GM19351 (cell line): Measurements from ENCODE around the gene OR2B2.

Experiments
- ATAC-seq: cut with Tn5 transposase; IDR thresholded peaks from one replicate; pipeline ENCODE4 v1.9.1; 2021; ENCODE audit warnings: mild to moderate bottlenecking, moderate library complexity; ENCODE audit not compliant: unreplicated experiment

The OR2B2 gene

DNA sequence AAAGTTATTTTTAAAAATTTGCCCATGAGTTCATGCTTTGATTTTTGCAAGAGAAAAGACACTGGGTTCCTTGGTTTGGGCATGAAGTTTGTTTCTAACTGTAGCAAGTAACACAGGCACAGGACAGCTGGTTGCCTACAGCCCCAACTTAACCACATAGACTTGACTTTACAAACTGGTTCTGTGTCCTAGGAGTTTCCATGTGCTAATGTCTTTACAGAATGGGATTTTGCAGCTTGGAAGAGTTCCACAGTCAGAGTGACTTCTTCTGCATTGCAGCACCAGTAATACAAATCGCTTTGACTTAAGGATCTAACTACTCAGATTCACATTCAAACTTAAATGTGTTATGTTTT is 44.3 kb downstream of the OR2B2 start:
- no peak for ATAC-seq

GRCh38 chr6:27867051-27867944 is 44.9 kb downstream of the OR2B2 start:
- peak; percentile 23 for ATAC-seq

DNA sequence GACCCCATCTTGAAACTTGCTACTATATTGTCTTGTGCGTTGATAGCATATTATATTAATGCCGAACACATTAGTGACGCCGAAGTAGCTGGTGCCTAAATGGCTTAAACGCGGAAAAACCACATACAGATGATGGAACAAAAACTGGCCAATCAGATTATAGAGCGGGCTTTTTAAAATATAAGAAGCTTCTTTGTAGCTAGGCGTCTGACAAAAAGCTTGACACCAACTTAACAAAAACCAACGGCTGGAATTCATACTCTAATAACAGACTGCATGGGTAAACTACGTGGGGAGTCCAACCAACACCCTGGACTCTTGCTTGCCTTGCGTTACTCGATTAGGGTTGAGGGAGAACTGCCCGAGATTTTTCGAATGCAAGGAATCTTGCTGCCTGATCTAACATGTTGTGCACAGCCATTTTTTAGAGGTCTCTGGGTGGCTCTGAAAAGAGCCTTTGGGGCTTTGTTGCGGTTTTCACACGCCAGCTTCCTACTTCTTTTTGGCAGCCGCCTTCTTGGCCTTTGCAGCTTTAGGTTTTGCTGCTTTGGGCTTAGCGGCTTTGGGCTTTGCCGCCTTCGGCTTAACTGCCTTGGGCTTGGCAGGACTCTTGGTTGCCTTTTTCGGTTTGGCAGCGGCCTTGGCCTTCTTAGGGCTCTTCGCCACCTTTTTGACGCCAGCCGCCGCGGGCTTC is 45.7 kb downstream of the OR2B2 start:
- ATAC-seq, result peak; percentile 15

- ATAC-seq, result peak; percentile 14
These were observed 46.3 kb downstream of the OR2B2 start for GRCh38 chr6:27865850-27866356.

- ATAC-seq, result peak; percentile 48
These were observed 47.0 kb downstream of the OR2B2 start for GRCh38 chr6:27864906-27865849.

DNA sequence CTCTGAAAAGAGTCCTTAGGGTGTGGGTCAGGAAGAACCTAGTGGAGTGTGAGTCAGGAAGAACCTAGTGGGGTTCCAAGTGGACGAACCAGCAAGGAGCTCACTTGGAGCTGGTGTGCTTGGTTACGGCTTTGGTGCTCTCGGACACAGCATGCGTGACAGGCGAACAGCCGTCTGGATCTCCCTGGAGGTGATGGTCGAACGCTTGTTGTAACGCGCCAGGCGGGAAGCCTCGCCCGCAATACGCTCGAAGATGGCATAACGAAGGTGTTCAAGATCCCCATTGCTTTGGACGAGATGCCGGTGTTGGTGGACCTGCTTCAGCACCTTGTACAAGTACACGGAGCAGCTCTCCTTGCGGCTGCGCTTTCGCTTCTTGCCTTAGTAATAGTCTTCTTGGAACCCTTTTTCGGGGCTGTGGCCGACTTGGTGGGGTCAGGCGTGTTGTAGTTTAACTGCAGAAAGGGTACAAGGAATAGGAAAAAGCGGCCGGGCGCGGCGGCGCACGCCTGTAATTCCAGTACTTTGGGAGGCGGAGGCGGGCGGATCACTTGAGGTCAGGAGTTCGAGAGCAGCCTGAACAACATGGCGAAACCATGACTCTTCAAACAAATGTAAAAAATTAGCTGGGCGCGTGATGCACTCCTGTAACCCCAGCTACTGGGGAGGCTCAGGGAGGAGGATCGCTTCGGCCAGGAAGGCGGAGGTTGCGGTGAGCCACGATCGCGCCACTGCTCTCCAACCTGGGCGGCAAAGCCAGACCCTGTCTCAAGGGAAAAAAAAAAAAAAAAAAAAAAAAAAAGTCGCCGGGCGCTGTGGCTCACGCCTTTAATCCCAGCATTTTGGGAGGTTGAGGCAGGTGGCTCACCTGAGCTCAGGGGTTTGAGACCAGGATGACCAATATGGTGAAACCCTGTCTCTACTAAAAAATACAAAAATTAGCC is 48.0 kb downstream of the OR2B2 start:
- no peak for ATAC-seq

DNA sequence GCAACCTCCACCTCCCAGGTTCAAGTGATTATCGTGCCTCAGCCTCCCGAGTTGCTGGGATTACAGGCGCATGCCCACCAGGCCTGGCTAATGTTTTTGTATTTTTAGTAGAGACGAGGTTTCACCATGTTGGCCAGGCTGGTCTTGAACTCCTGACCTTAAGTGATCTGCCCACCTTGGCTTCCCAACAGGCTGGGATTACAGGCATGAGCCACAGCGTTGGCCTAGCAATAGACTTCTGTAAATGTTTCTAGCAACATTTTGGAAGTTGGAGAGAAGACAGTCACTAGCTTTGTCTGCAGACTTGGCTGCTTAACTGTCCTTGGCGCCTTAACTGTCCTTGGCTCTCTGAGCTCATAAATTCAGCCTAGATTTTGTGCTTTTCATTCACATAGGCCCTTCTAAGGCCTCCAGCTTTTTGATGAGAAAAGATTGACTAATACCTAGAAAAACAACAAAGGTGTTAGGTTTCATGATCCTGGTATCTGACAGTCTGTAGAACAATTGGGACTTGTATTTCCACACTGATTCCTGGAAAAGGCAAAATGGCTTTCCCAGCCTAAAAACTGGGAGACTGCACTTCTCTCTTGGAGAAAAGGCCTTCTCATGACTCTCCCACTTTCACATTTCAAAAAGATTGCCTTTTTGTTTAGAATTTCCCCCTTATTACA is 49.7 kb downstream of the OR2B2 start:
- no peak for ATAC-seq

GRCh38 chr6:27861861-27862260 is 50.3 kb downstream of the OR2B2 start:
- no peak for ATAC-seq

DNA sequence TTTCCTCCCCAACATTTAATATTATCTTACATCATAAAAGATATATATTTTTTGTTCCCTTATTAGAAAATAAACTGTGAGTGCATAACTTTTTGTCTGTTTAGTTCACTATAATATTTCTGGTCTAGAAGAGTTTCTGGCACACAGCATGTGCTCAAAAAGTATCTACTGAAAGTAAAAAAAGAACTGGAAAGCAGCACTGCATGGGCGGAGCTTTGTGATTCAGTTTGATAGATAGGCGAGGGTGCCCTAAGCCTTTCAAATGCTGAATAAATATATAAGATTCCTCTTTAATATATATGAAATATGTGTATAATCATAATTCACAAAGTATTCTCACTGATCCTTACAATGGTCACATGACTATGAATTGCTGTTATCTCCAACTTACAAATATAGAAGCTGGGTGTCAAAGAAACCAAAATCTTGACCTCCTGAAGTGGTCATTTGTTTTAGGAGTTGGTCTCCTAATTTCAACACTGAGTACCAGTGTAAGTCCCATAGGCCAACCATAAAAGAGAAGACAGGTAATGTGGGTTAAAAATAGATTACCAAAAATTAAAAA is 50.8 kb downstream of the OR2B2 start:
- no peak for ATAC-seq
